Astrocyte of the cerebellum (primary cell): ENCODE results near the gene TM4SF5.

Experiments used
- DNase-seq: peaks from one replicate; pipeline ENCODE4 v3.0.0-alpha.2; 2011; ENCODE audit warnings: low read depth
- H3K4me3 ChIP-seq: 2 replicates; pipeline ENCODE4 v1.5.1; 2011; ENCODE audit warnings: mild to moderate bottlenecking, low read depth, low read length, moderate library complexity
- CTCF ChIP-seq: IDR thresholded peaks from 2 replicates; pipeline ENCODE4 v1.5.1; 2012; ENCODE audit warnings: low read length, low read depth, moderate library complexity, mild to moderate bottlenecking; ENCODE audit errors: missing control alignments
- in situ Hi-C: cut with HindIII; loops from 2 replicates; pipeline ENCODE4 v1.10.0; 2017; ENCODE audit warnings: low sequenced_read_pairs

TM4SF5 gene

GRCh38 chr17:4734857-4735475 lies 36.7 kb upstream of the TM4SF5 start:
- in situ Hi-C loops = no loop called here
- TF ChIP-seq CTCF = no peak
- no peak for DNase-seq
- H3K4me3 ChIP-seq = no peak overlapping the region

- no peak overlapping the region for H3K4me3 ChIP-seq
- no peak for TF ChIP-seq CTCF
- in situ Hi-C loops = no loop called here
- DNase-seq = no peak
Observed at GRCh38 chr17:4735876-4736651, 35.6 kb upstream of the TM4SF5 start.

GRCh38 chr17:4738136-4739121 lies 33.3 kb upstream of the TM4SF5 start:
- no peak for DNase-seq
- TF ChIP-seq CTCF = no peak
- in situ Hi-C loops = no loop called here
- peak overlapping the region; percentile 60 for H3K4me3 ChIP-seq

GRCh38 chr17:4739122-4740024 lies 32.3 kb upstream of the TM4SF5 start, which contains the start of the genes CXCL16 and ZMYND15:
CXCL16 (minus strand) TSS chr17:4739928; CDS start chr17:4739339, 589 bp downstream.
ZMYND15 (plus strand) TSS chr17:4739833; CDS start chr17:4740549, 716 bp downstream.
- TF ChIP-seq CTCF = no peak
- no peak for DNase-seq
- in situ Hi-C loops = no loop called here
- peak within 1 kb of the TSS; percentile 60 for H3K4me3 ChIP-seq

- DNase-seq = no peak
- H3K4me3 ChIP-seq = peak overlapping the region; percentile 60
- no peak for TF ChIP-seq CTCF
- in situ Hi-C loops = no loop called here
Observed at GRCh38 chr17:4740025-4740351, 31.7 kb upstream of the TM4SF5 start.
